Endothelial cell of hepatic sinusoid (primary cell): ENCODE measurements around the gene ABCG2.
"Not testable (repeated sequence)": the region's sequence is repeated elsewhere in the genome, so short reads cannot be mapped to it uniquely, and the experiment has no call there.

Source experiments
- in situ Hi-C: cut with HindIII; loops from 2 replicates; pipeline ENCODE4 v1.10.0; 2017; ENCODE audit warnings: low sequenced_read_pairs

Gene ABCG2

GRCh38 chr4:88169298-88169697, 10.9 kb upstream of the ABCG2 start:
- in situ Hi-C loops, result no loop called here

- in situ Hi-C loops, result no loop called here
These were observed 8.2 kb upstream of the ABCG2 start for GRCh38 chr4:88166608-88167007.

- in situ Hi-C loops, result no loop called here
These were observed 4.9 kb upstream of the ABCG2 start for GRCh38 chr4:88163336-88163735.

- in situ Hi-C loops, result no loop called here
These were observed 4.2 kb upstream of the ABCG2 start for GRCh38 chr4:88162626-88163025.

GRCh38 chr4:88159229-88159725, 838 bp upstream of the ABCG2 start:
- in situ Hi-C loops, result no loop called here

GRCh38 chr4:88158038-88158488, 376 bp downstream of the ABCG2 start:
- in situ Hi-C loops, result no loop called here

GRCh38 chr4:88152331-88152730, 6.1 kb downstream of the ABCG2 start:
- in situ Hi-C loops, result not testable (repeated sequence)

- in situ Hi-C loops, result no loop called here
These were observed 9.9 kb downstream of the ABCG2 start for GRCh38 chr4:88148560-88148959.

- in situ Hi-C loops, result no loop called here
These were observed 10.6 kb downstream of the ABCG2 start for GRCh38 chr4:88147799-88148217.

GRCh38 chr4:88146891-88147290, 11.5 kb downstream of the ABCG2 start:
- in situ Hi-C loops, result no loop called here

- in situ Hi-C loops, result no loop called here
These were observed 13.6 kb downstream of the ABCG2 start for GRCh38 chr4:88144866-88145300.

GRCh38 chr4:88144048-88144447, 14.4 kb downstream of the ABCG2 start:
- in situ Hi-C loops, result no loop called here

- in situ Hi-C loops, result no loop called here
These were observed 14.9 kb downstream of the ABCG2 start for GRCh38 chr4:88143504-88143903.

GRCh38 chr4:88138561-88138960, 19.9 kb downstream of the ABCG2 start:
- in situ Hi-C loops, result no loop called here

GRCh38 chr4:88137112-88137511, 21.3 kb downstream of the ABCG2 start:
- in situ Hi-C loops, result no loop called here

GRCh38 chr4:88136249-88136648, 22.2 kb downstream of the ABCG2 start:
- in situ Hi-C loops, result no loop called here

GRCh38 chr4:88135356-88135663, 23.1 kb downstream of the ABCG2 start:
- in situ Hi-C loops, result no loop called here

- in situ Hi-C loops, result no loop called here
These were observed 23.7 kb downstream of the ABCG2 start for GRCh38 chr4:88134536-88135355.

- in situ Hi-C loops, result no loop called here
These were observed 24.3 kb downstream of the ABCG2 start for GRCh38 chr4:88134111-88134510.

- in situ Hi-C loops, result no loop called here
These were observed 27.7 kb downstream of the ABCG2 start for GRCh38 chr4:88130544-88131305.

GRCh38 chr4:88130003-88130402, 28.4 kb downstream of the ABCG2 start:
- in situ Hi-C loops, result no loop called here

GRCh38 chr4:88122260-88122659, 36.2 kb downstream of the ABCG2 start:
- in situ Hi-C loops, result not testable (repeated sequence)
